Measurements from ENCODE around the gene GAR1.
"Not testable (repeated sequence)": the region's sequence is repeated elsewhere in the genome, so short reads cannot be mapped to it uniquely, and the experiment has no call there.

GAR1 gene

GRCh38 chr4:109815151-109816081, at the start of gene GAR1:
Gene GAR1 (plus strand): TSS chr4:109815762. CDS start chr4:109816165, 403 bp downstream.
- peak; percentile 95 for DNase-seq (ENCODE audit: low read depth)

GRCh38 chr4:109782092-109782491, 33.5 kb upstream of the GAR1 start:
- DNase-seq (ENCODE audit: low read depth), result not testable (repeated sequence)

- no peak for DNase-seq (ENCODE audit: low read depth)
These were observed 28.7 kb upstream of the GAR1 start for GRCh38 chr4:109786846-109787245.

GRCh38 chr4:109787807-109788206, 27.8 kb upstream of the GAR1 start:
- DNase-seq (ENCODE audit: low read depth), result no peak

GRCh38 chr4:109795059-109795458, 20.5 kb upstream of the GAR1 start:
- DNase-seq (ENCODE audit: low read depth), result no peak

- DNase-seq (ENCODE audit: low read depth), result no peak
These were observed 16.7 kb upstream of the GAR1 start for GRCh38 chr4:109798866-109799265.

- peak; percentile 10 for DNase-seq (ENCODE audit: low read depth)
These were observed 14.3 kb upstream of the GAR1 start for GRCh38 chr4:109801099-109801789.

- peak; percentile 88 for DNase-seq (ENCODE audit: low read depth)
These were observed 13.7 kb upstream of the GAR1 start, which contains the start of gene CFI for GRCh38 chr4:109801895-109802319. Gene CFI (minus strand): TSS chr4:109801999. CDS start chr4:109801971, 28 bp downstream.

GRCh38 chr4:109803924-109804571, 11.5 kb upstream of the GAR1 start:
- DNase-seq (ENCODE audit: low read depth), result peak; percentile 59

- no peak for DNase-seq (ENCODE audit: low read depth)
These were observed 5.9 kb upstream of the GAR1 start for GRCh38 chr4:109809655-109810054.

GRCh38 chr4:109810552-109811387, 4.8 kb upstream of the GAR1 start:
- DNase-seq (ENCODE audit: low read depth), result no peak

GRCh38 chr4:109811707-109812106, 3.9 kb upstream of the GAR1 start:
- DNase-seq (ENCODE audit: low read depth), result peak; percentile 13

- DNase-seq (ENCODE audit: low read depth), result no peak
These were observed 500 bp downstream of the GAR1 start for GRCh38 chr4:109816082-109816442.

GRCh38 chr4:109816894-109817293, 1.3 kb downstream of the GAR1 start:
- DNase-seq (ENCODE audit: low read depth), result no peak

- no peak for DNase-seq (ENCODE audit: low read depth)
These were observed 2.7 kb downstream of the GAR1 start for GRCh38 chr4:109818268-109818667.

GRCh38 chr4:109820563-109820962, 5.0 kb downstream of the GAR1 start:
- DNase-seq (ENCODE audit: low read depth), result no peak

- DNase-seq (ENCODE audit: low read depth), result no peak
These were observed 5.6 kb downstream of the GAR1 start for GRCh38 chr4:109821185-109821584.

GRCh38 chr4:109826719-109827118, 11.2 kb downstream of the GAR1 start:
- peak; percentile 31 for DNase-seq (ENCODE audit: low read depth)

GRCh38 chr4:109827672-109828071, 12.1 kb downstream of the GAR1 start, which contains the start of gene RRH:
Gene RRH (plus strand): TSS chr4:109827972. CDS start chr4:109828028, 56 bp downstream.
- DNase-seq (ENCODE audit: low read depth), result no peak

- DNase-seq (ENCODE audit: low read depth), result no peak
These were observed 18.2 kb downstream of the GAR1 start for GRCh38 chr4:109833756-109834155.

GRCh38 chr4:109836985-109837384, 21.4 kb downstream of the GAR1 start:
- no peak for DNase-seq (ENCODE audit: low read depth)
